GM19035 (cell line): ENCODE measurements around the gene LMBRD2.
"Not testable (repeated sequence)": the region's sequence is repeated elsewhere in the genome, so short reads cannot be mapped to it uniquely, and the experiment has no call there.

Source experiments
- ATAC-seq: cut with Tn5 transposase; IDR thresholded peaks from one replicate; pipeline ENCODE4 v1.9.1; 2021; ENCODE audit not compliant: unreplicated experiment

Gene LMBRD2

DNA sequence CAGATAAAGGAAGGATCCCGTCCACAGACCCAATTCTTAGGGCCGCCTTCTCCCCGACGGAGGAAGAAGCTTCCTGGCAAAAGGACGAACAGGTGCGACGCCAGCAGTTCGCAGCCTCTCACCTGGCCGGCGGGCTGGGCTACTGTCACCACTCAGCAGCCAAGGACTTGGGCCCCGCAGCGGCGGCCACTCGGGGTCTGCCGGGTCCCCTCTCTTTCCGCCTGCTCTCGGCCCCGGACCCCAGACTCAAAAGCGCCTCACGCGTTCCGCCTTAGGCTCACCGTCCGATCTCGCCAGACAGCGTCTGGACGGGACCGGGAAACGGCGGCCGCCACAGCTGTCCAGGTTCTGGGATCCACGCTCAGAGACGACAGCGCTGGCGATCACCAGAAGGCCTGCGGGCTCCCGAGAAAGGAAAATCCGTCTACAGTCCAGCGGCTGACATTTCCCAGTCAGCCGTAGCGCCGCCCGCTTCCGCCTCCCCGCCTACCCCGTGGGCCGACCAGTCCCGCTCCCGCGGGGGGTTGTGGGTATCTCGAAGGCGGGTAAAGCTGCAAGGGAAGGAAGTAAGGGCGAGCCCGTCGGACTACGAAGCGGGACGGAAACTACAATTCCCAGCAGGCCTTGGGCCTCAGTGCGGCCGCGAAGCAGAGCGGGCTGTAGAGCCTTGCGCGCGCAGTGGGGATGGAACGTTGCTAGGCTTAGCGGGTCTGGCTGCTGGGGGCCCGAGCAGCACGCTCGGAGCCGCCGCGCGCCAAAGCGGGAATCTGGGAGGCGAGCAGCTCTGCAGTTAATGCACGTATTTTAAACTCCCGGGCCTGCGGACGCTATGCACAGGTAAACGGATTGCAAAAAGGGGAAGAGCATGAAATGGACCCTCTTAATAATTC is at the start of gene LMBRD2, which contains the start of gene SKP2:
Gene LMBRD2, minus strand, starts transcription at position 454 of the 890 bp plus-strand sequence. CDS start 8,538 bp downstream, outside the sequence.
Gene SKP2, plus strand, starts transcription at position 678 of the 890 bp plus-strand sequence. Its CDS starts 152 bp downstream, at position 830.
- ATAC-seq, result peak; percentile 98

DNA sequence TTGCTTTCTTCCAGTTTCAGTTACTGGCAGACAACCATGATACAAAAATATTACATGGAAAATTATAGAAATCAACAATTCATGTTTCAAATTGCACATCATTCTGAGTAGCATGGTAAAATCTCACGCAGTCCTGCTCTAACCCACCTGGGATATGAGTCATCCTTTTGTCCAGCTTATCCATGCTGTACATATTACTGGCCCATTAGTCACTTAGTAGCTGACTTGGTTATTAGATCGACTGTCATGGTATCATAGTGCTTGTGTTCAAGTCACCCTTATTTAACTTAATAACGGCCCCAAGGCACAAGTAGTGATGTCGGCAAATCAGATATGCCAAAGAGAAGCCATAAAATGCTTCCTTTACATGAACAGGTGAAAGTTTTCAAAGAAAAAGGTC is 48.8 kb upstream of the LMBRD2 start:
- ATAC-seq, result no peak

- no peak for ATAC-seq
Observed at GRCh38 chr5:36199620-36200019, 47.9 kb upstream of the LMBRD2 start.

DNA sequence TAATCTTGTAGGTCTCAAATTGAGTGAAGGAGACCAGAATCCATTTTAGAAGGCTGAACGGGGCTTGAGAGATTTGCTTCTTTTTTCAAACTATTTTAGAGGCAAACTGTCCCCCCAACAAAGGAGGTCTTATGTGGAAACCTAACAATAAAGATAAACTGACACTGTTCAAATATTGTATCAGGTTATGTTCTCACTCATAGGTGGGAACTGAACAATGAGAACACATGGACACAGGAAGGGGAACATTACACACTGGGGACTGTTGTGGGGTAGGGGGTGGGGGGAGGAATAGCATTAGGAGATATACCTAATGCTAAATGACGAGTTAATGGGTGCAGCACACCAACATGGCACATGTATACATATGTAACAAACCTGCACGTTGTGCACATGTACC is 47.1 kb upstream of the LMBRD2 start:
- not testable (repeated sequence) for ATAC-seq

GRCh38 chr5:36198281-36198680 is 46.6 kb upstream of the LMBRD2 start:
- ATAC-seq, result no peak

DNA sequence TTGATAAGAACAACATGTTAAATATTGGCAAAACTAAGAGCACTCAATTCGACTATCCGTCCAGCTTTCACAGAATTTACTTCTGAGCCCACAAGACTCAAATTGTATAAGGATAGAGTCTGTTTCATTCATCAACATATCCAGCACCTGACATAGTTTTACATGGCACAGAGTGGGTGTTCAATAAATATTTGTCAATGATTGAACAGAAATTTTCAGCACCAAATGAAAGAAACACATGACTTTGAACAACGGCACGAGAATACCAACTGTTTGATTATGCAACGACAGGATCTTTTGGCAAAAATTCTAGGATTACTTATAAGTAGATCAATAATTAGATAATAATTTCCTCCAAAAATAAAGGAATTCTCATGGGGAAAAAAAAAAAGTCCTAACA is 42.1 kb upstream of the LMBRD2 start:
- ATAC-seq, result no peak

- ATAC-seq, result not testable (repeated sequence)
Observed at GRCh38 chr5:36184408-36184807, 32.7 kb upstream of the LMBRD2 start.

DNA sequence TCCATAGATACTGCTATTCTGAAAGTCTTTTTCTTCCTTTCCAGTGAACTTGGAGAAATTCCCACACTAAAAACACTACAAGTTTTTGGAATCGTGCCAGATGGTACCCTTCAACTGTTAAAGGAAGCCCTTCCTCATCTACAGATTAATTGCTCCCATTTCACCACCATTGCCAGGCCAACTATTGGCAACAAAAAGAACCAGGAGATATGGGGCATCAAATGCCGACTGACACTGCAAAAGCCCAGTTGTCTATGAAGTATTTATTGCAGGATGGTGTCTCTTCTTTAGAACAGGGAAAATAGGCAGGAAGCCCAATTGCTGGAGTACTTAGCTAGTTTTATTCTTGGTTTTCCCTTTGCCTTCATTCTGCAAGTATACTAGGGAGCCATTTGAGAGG is 30.1 kb upstream of the LMBRD2 start:
- no peak for ATAC-seq

GRCh38 chr5:36180556-36181350 is 29.1 kb upstream of the LMBRD2 start:
- ATAC-seq, result no peak

DNA sequence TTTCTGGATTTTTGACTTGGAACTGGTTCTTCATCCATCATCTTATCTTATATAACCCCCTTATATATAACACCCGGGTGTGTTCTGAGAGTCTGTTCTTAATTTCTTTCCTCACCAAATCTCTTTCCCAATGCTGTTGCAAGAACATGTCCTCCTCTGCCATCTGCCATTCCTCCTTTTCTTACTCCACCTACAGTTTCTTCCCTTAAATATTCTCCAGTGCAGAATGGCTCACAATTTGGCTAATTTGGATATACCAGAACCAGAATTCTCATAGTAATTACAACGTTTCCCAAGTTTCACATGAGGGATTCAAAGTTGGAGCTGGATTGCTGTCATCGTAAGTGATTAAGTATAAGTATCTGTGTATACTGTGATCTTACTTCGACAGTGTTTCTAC is 28.3 kb upstream of the LMBRD2 start:
- no peak for ATAC-seq

GRCh38 chr5:36178524-36178890 is 26.8 kb upstream of the LMBRD2 start:
- no peak for ATAC-seq

- no peak for ATAC-seq
Observed at GRCh38 chr5:36177715-36178523, 26.2 kb upstream of the LMBRD2 start.

GRCh38 chr5:36177154-36177553 is 25.5 kb upstream of the LMBRD2 start:
- ATAC-seq, result peak; percentile 98

DNA sequence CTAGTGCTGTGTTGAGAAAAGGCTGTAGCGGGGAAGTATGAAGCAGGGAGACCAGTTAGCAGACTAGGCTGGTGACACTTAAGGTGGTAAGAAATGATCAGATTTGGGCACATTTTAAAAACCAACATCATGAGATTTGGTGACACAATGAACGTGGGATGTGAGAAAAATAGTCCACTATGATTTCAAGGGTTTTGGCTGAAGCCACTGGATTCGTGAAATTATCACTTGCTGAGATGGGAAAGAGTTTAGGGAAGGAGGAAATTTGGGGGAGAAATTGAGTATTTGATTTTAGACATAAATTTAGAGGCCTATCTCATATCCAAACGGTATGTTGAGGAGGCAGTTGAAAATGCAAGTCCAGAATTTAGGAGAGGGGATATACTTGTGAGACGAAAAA is 23.4 kb upstream of the LMBRD2 start:
- no peak for ATAC-seq

DNA sequence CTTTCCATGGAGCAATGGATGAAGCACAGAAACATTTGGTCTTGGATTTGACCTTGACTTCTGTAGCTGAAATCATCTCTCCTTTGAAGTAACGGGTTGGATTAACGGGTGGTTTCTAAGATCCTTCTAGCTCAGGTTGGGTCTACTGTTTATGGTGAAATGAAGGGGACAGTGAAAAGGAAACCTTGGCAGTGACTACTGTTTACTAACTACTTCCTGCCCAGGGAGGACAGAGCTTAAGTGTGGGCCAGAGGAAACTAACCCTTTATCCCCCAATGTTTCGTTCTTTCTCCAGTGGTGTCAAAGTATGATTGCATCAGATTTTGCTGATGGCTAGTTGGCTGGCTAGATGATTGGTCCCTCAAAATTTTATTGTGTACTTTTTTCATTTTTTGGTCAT is 22.4 kb upstream of the LMBRD2 start:
- no peak for ATAC-seq

DNA sequence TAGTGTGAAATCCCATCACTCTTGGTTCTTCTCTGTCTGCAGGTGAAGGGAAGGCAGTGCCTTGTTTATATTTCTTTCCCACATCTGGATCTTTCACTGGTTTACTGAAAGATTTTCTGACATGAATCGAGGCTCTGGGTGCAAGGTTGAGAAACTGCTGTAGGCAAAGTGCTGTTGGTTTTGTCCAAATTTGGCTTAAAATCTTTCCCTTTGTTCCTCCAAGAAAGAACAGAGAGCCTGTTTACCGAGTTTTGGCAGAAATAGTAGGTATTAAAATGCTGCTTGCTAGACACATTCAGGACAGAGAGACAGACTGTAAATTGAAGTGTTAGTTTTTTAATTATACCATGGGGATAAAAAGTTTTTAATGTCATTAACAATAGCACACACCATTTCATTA is 21.7 kb upstream of the LMBRD2 start:
- no peak for ATAC-seq

- no peak for ATAC-seq
Observed at GRCh38 chr5:36172599-36172998, 20.9 kb upstream of the LMBRD2 start.

- ATAC-seq, result no peak
Observed at GRCh38 chr5:36170832-36171424, 19.2 kb upstream of the LMBRD2 start.

GRCh38 chr5:36168737-36169136 is 17.1 kb upstream of the LMBRD2 start:
- ATAC-seq, result no peak

DNA sequence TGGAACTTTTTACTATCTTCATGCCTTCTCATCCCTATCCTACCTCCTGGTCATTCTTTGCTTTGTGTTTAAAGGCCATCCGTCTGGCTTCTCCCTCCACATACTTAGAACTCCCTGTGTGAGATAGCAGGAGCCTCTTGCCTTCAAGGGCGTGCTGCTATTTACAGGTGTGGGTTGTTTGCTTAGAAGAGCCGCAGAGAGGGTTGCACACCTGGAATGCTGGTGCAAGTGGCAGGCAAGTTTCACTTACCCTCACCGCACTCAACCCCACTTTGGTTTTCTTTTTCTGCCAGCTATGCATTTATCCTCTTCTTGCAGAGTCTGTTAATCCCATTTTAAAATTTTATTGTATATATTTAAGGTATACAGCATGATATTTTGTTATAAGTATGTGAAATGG is 12.8 kb upstream of the LMBRD2 start:
- no peak for ATAC-seq
